HEK293T (cell line): ENCODE results near the gene ARHGAP6.

Source experiments
- CTCF ChIA-PET: fragments of 350-600 bp; formaldehyde crosslinking; extraction: SDS; loops from one replicate; lab custom pipeline; 2021; ENCODE audit warnings: antibody characterized with exemption, inconsistent platforms; lab: Yijun Ruan, JAX
- POLR2A ChIA-PET: fragments of 350-600 bp; formaldehyde crosslinking; extraction: SDS; loops from one replicate; lab custom pipeline; 2020; ENCODE audit warnings: antibody characterized with exemption, inconsistent platforms; lab: Yijun Ruan, JAX
- DNase-seq: peaks from one replicate; pipeline ENCODE4 v3.0.0; 2012; ENCODE audit warnings: mixed read lengths; ENCODE audit errors: extremely low spot score
- ARNT ChIP-seq: fragments of 450-650 bp; IDR thresholded peaks from 2 replicates; pipeline ENCODE4 v1.6.1; 2017; ENCODE audit warnings: mild to moderate bottlenecking
- BHLHE40 ChIP-seq: fragments of 450-650 bp; IDR thresholded peaks from 2 replicates; pipeline ENCODE4 v1.6.1; 2016; ENCODE audit warnings: mild to moderate bottlenecking, moderate library complexity, borderline replicate concordance
- CTBP1 ChIP-seq: fragments of 450-650 bp; IDR thresholded peaks from 2 replicates; pipeline ENCODE4 v1.6.1; 2016; ENCODE audit warnings: borderline replicate concordance
- ELF4 ChIP-seq: fragments of 450-650 bp; IDR thresholded peaks from 2 replicates; pipeline ENCODE4 v1.6.1; 2017; ENCODE audit warnings: antibody characterized with exemption
- FOXA1 ChIP-seq: fragments of 450-650 bp; IDR thresholded peaks from 2 replicates; pipeline ENCODE4 v1.6.1; 2016; ENCODE audit warnings: mild to moderate bottlenecking
- FOXK2 ChIP-seq: fragments of 450-650 bp; IDR thresholded peaks from 2 replicates; pipeline ENCODE4 v1.6.1; 2016; ENCODE audit warnings: mild to moderate bottlenecking
- FOXM1 ChIP-seq: fragments of 450-650 bp; IDR thresholded peaks from 2 replicates; pipeline ENCODE4 v1.6.1; 2017; ENCODE audit warnings: mild to moderate bottlenecking, borderline replicate concordance
- HDGF ChIP-seq: fragments of 450-650 bp; IDR thresholded peaks from 2 replicates; pipeline ENCODE4 v1.6.1; 2017; ENCODE audit warnings: antibody characterized with exemption, borderline replicate concordance
- L3MBTL2 ChIP-seq: fragments of 450-650 bp; conservative IDR thresholded peaks from 2 replicates; pipeline ENCODE4 v1.6.1; 2016; ENCODE audit warnings: mild to moderate bottlenecking
- LEF1 ChIP-seq: fragments of 450-650 bp; IDR thresholded peaks from 2 replicates; pipeline ENCODE4 v1.6.1; 2017; ENCODE audit warnings: mild to moderate bottlenecking, borderline replicate concordance
- NFRKB ChIP-seq: fragments of 450-650 bp; IDR thresholded peaks from 2 replicates; pipeline ENCODE4 v1.6.1; 2016; ENCODE audit warnings: mild to moderate bottlenecking, moderate library complexity
- PKNOX1 ChIP-seq: fragments of 450-650 bp; IDR thresholded peaks from 2 replicates; pipeline ENCODE4 v1.6.1; 2016
- SP1 ChIP-seq: fragments of 450-650 bp; IDR thresholded peaks from 2 replicates; pipeline ENCODE4 v1.6.1; 2017
- SUZ12 ChIP-seq: fragments of 450-650 bp; IDR thresholded peaks from 2 replicates; pipeline ENCODE4 v1.6.1; 2016; ENCODE audit warnings: mild to moderate bottlenecking
- TARDBP ChIP-seq: fragments of 450-650 bp; IDR thresholded peaks from 2 replicates; pipeline ENCODE4 v1.6.1; 2016
- ZNF384 ChIP-seq: fragments of 450-650 bp; IDR thresholded peaks from 2 replicates; pipeline ENCODE4 v1.6.1; 2016

Gene ARHGAP6

DNA sequence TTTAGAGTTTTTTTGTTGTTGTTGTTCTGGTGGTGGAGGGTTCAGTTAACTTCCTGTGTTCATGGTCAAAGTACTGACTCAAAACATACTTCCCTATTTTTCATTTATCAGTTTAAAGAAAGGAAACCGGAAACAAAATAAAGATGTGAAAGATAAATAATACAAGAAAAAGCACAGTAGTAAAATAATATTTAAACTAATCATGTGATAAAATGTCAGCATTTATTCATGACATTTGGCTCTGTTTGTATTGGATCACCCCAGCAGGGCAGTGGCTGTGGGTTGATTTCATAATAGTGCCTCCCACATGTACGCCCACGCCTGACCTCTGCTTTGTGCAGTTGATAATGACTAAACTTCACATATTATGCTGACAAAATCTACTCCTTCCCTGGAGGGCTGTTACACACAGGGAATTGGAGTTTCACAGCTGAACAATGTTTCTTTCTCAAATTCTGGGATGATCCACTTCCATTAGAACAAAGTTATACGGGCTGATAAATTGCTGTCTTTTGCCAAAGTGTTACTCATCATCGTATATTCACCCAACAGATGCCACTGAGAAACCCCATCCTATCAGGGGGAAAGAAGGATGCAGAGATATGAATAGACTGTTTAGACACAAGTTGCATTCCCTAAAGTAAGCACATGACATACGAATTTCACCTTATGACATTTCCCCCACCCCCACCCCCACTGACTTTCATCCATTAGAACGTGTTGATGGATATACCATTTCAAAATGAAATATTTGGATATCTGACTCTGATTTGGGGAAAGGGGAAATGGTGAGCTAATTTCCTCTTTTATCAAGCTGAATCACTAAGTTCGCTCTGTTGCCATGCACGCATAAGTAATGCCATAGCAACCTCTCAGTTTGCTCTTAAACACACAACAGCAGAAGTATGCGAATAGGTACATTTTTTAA, 324.2 kb downstream of the ARHGAP6 start:
- ChIA-PET CTCF (no interaction called here), POLR2A (no interaction called here)
- no peak for DNase-seq
- no peak for TF ChIP-seq SP1

DNA sequence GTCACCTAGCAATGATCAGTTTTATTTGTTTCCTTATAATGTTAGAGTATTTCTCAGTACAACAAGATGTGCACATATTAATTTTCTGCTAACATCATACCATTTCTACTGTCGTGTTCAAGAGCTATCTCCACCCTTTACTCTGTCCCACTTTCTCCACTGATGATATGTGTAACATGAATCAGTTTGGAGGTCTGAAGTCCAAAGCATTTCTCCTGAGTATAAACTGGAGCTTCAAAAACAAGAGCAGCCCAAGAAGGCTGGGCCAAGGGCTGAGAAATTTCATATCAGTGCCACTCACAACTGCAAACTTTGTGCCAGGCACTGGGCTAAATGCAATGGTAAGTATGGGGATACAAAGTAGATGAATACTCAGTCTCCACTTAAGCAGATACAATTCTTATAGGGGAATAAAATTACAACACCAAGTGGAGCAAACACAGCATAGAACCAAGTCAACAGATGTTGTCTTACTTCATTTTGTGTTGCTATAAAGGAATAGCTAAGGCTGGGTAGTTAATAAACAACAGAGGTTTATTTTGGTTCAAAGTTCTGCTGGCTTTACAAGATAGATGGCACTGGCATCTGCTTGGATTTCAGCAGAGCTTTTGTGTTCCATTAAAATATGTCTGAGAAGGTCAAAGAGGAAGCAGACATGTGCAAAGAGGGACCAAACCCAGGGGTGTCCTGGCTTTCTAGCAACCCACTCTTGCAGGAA, 328.3 kb downstream of the ARHGAP6 start:
- POLR2A ChIA-PET = no interaction called here
- CTCF ChIA-PET = no interaction called here

GRCh38 chrX:11336201-11336600, 329.5 kb downstream of the ARHGAP6 start:
- CTCF ChIA-PET = no interaction called here
- POLR2A ChIA-PET = no interaction called here
- no peak for DNase-seq

More for the DNA sequence above, 328.3 kb downstream of the ARHGAP6 start:
- DNase-seq = no peak
- TF ChIP-seq LEF1 (no peak), ARNT (no peak), PKNOX1 (no peak), L3MBTL2 (no peak)

DNA sequence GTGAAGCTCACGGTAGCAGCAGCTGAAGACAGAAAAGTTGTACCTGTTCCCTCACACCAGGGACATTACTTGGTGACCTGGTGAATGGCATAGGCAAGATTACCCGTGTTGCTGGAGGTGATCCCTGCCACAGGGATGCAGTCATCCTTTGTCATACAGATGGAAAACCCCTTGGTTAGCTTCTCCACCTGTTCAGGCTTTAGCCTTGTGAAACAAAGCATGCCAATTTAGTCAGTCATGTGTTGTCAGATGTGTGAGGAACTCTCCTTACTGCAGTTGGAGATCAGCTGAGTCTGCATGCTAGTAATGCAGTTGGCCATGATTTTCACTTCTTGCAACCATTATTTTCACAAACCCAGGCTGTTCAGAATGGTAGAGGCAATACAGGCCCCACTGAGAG, 331.6 kb downstream of the ARHGAP6 start:
- no peak for DNase-seq
- ChIA-PET CTCF (no interaction called here), POLR2A (no interaction called here)
- TF ChIP-seq ARNT (no peak), LEF1 (no peak), HDGF (no peak), FOXM1 (no peak), NFRKB (no peak), TARDBP (no peak), FOXA1 (no peak), L3MBTL2 (no peak), ELF4 (no peak), SUZ12 (no peak), ZNF384 (no peak), CTBP1 (no peak), PKNOX1 (no peak), BHLHE40 (no peak), FOXK2 (no peak), SP1 (no peak)

More at GRCh38 chrX:11336201-11336600, 329.5 kb downstream of the ARHGAP6 start:
- TF ChIP-seq L3MBTL2 (no peak), FOXK2 (no peak), LEF1 (no peak), ELF4 (no peak), PKNOX1 (no peak), ZNF384 (no peak)

DNA sequence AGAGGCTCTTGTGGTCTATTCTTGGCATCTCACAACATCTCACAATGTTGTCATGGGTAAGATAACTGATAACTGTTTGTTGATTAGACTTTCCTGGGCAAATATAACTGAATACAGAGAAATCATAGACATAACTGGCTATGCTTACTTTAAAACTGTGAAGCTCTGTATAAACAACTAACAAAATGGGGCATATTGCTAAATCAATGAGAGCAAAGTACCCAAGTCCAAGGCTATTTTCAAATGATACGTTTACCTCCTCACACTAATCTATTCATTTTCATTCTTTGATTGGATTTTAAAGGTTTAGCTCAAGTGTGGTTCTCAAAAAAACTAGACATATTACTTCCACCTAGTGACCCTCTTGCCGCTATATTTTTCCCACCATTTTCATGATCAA, 333.9 kb downstream of the ARHGAP6 start:
- CTCF ChIA-PET = no interaction called here
- no peak for DNase-seq
- TF ChIP-seq SP1 = no peak
- no peak for TF ChIP-seq ARNT
- no peak for TF ChIP-seq LEF1
- no peak for TF ChIP-seq TARDBP
- TF ChIP-seq SUZ12 = no peak
- TF ChIP-seq FOXA1 = no peak
- TF ChIP-seq BHLHE40 = no peak
- TF ChIP-seq HDGF = no peak
- no peak for TF ChIP-seq FOXK2
- no peak for TF ChIP-seq L3MBTL2
- TF ChIP-seq ZNF384 = no peak
- no peak for TF ChIP-seq NFRKB
- no peak for TF ChIP-seq ELF4
- TF ChIP-seq FOXM1 = no peak
- TF ChIP-seq PKNOX1 = no peak
- TF ChIP-seq CTBP1 = no peak
- POLR2A ChIA-PET = no interaction called here

DNA sequence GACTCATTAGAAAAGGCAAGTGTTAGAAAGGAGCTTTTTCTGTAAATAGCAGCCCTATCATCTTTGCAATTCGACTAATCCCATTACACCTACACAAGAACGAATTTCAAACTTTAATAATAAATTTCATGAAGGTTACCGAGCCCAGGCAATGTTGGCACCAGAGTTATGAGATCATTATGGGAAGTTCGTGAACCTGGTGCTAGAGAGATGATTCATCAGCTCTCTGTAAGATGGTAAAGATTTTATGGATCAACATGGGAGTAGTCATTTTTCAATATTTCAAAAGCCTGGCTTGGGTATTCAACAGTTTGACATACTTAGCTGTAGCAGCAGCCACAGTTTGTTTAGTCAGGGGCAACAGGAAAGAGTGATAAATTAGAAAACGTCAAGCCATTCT, 336.7 kb downstream of the ARHGAP6 start:
- CTCF ChIA-PET = no interaction called here
- POLR2A ChIA-PET = no interaction called here

More for the DNA sequence above, 336.7 kb downstream of the ARHGAP6 start:
- DNase-seq = no peak
- TF ChIP-seq FOXM1 (no peak), ARNT (no peak), HDGF (no peak), BHLHE40 (no peak), ELF4 (no peak), LEF1 (no peak), CTBP1 (no peak), SP1 (no peak), FOXK2 (no peak), SUZ12 (no peak), FOXA1 (no peak), TARDBP (no peak), ZNF384 (no peak), NFRKB (no peak), PKNOX1 (no peak), L3MBTL2 (no peak)
